Astrocyte (in vitro differentiated cells and primary cell): ENCODE results near the gene DMKN.

Experiments
- EZH2 ChIP-seq: IDR thresholded peaks from 2 replicates; pipeline ENCODE4 v1.6.1; 2012; ENCODE audit warnings: mild to moderate bottlenecking, low read length, inconsistent platforms; ENCODE audit not compliant: insufficient read depth
- TF ChIP-seq, protein P1 (sequence below): IDR thresholded peaks from 2 replicates; pipeline ENCODE4 v1.5.1; 2011; ENCODE audit warnings: low read depth, mild to moderate bottlenecking, inconsistent platforms, low read length, moderate library complexity; ENCODE audit not compliant: insufficient read depth

DNA sequence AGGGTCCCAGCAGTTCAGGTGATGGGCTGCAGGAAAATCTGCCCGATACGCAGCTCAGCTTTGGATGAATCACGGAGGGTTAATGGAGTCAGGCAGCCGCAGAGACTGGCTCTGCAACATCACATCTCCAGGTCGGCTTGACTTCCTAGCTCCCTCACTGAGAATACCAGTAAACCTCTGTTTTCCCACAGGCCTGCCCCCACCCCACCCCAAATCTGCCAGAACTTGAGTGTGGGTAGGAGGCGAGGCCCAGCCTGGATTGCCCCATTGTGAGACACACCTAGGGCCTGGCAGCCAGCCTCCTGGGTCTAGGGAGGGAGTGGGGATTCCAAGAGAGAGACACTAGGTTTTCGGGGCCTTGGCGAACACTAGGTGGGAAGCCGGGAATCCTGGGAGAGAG, 19.5 kb downstream of the DMKN start:
- TF ChIP-seq, protein P1, sequence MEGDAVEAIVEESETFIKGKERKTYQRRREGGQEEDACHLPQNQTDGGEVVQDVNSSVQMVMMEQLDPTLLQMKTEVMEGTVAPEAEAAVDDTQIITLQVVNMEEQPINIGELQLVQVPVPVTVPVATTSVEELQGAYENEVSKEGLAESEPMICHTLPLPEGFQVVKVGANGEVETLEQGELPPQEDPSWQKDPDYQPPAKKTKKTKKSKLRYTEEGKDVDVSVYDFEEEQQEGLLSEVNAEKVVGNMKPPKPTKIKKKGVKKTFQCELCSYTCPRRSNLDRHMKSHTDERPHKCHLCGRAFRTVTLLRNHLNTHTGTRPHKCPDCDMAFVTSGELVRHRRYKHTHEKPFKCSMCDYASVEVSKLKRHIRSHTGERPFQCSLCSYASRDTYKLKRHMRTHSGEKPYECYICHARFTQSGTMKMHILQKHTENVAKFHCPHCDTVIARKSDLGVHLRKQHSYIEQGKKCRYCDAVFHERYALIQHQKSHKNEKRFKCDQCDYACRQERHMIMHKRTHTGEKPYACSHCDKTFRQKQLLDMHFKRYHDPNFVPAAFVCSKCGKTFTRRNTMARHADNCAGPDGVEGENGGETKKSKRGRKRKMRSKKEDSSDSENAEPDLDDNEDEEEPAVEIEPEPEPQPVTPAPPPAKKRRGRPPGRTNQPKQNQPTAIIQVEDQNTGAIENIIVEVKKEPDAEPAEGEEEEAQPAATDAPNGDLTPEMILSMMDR = no peak
- TF ChIP-seq EZH2 = no peak
